ENCODE measurements around the gene OR4F6. TPM values are rescaled to one million over a fixed set of nuclear protein-coding genes. Genes with fewer than 3 reads are reported as not detected.
"Not testable (repeated sequence)": the region's sequence is repeated elsewhere in the genome, so short reads cannot be mapped to it uniquely, and the experiment has no call there.

The OR4F6 gene, protein sequence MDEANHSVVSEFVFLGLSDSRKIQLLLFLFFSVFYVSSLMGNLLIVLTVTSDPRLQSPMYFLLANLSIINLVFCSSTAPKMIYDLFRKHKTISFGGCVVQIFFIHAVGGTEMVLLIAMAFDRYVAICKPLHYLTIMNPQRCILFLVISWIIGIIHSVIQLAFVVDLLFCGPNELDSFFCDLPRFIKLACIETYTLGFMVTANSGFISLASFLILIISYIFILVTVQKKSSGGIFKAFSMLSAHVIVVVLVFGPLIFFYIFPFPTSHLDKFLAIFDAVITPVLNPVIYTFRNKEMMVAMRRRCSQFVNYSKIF
- total RNA-seq, result not detected

DNA sequence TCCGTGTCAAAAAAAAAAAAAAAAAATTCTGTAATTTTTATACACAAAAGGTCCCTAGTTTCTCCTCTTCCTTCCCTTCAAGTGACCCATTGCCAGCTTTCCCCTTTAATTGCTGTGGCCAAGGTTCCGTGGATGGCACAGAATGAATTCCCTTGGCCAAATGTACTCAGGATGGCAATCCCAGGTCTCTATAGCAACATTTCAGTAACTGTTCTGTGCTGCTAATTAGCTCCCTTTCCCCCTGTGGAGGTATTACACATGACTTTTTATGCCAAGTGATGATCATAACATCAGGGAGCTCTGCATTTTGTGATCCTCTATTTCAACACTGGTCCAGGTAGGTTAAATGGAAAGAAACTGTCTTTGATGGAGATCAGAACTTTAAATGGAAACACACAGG lies at the start of gene OR4F6:
TSS of gene OR4F6 (plus strand) at position 301 of the 400 bp plus-strand sequence. CDS start 2,211 bp downstream, outside the sequence.
- no peaks in the 10 kb centered on the region for H3K4me1 Mint-ChIP-seq (ENCODE audit: low read depth)
- no peak for ATAC-seq

DNA sequence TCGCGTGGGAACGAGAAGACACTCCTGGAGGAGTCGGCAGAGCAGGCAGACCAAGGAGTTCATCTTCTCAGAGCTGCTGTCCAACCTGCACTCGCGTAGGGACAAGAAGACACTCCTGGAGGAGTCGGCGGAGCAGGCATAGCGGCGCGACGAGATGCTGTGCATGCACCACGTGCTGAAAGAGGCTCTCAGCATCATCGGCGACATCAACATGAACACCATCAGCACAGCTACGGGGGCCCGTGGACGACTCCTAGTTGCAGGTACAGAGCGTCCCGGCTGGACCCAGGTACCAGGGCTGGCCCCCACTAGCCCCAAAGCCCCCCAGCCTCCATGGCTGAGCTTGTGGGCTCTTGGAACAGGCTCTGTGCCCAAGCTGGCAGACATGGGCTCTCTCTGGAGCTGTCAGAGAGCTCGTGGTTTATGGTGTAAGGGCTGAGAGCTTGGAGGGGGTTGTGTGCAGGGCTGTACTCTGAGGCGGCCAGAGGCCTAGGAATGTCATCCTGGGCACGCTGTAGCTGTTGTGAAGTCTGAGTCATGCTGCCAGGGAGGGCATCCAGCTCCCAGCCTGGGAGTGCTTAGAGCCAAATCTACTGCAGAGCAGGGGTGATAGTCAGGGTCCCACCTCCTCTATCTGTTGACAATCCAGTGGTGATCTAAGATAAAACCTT lies 38.5 kb upstream of the OR4F6 start:
- not testable (repeated sequence) for H3K27me3 Mint-ChIP-seq (ENCODE audit: low read depth); H3K9me3 Mint-ChIP-seq; H3K4me3 Mint-ChIP-seq; DNase-seq; H3K4me1 Mint-ChIP-seq (ENCODE audit: low read depth); ATAC-seq; H3K36me3 Mint-ChIP-seq (ENCODE audit: insufficient read depth)

More for the DNA sequence above, at the start of gene OR4F6:
- H3K36me3 Mint-ChIP-seq (ENCODE audit: insufficient read depth), result no peaks in the 10 kb centered on the region
- H3K9me3 Mint-ChIP-seq, result no peaks in the 10 kb centered on the region
- no peak within 1 kb of the TSS for H3K4me3 Mint-ChIP-seq
- no peak for DNase-seq
- H3K27me3 Mint-ChIP-seq (ENCODE audit: low read depth), result peaks cover 28% of the 10 kb centered on the region

DNA sequence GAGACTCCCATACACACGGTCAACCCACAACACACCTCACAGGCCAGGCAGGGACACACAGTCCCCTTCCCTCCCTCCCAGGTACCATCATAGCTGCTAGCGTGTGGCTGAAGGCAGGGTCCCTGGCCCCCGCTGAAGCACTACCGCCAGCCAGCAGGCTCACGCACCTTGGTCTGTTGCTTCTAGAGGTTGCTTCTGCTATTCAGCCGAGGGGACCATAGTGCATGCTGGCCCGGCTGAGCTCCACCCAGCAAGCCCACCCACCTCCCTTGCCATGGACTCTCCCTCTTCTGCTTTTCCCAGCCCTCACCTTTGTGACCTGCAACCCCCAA lies 38.0 kb upstream of the OR4F6 start:
- not testable (repeated sequence) for H3K27me3 Mint-ChIP-seq (ENCODE audit: low read depth); H3K9me3 Mint-ChIP-seq; DNase-seq; ATAC-seq; H3K36me3 Mint-ChIP-seq (ENCODE audit: insufficient read depth); H3K4me3 Mint-ChIP-seq; H3K4me1 Mint-ChIP-seq (ENCODE audit: low read depth)

DNA sequence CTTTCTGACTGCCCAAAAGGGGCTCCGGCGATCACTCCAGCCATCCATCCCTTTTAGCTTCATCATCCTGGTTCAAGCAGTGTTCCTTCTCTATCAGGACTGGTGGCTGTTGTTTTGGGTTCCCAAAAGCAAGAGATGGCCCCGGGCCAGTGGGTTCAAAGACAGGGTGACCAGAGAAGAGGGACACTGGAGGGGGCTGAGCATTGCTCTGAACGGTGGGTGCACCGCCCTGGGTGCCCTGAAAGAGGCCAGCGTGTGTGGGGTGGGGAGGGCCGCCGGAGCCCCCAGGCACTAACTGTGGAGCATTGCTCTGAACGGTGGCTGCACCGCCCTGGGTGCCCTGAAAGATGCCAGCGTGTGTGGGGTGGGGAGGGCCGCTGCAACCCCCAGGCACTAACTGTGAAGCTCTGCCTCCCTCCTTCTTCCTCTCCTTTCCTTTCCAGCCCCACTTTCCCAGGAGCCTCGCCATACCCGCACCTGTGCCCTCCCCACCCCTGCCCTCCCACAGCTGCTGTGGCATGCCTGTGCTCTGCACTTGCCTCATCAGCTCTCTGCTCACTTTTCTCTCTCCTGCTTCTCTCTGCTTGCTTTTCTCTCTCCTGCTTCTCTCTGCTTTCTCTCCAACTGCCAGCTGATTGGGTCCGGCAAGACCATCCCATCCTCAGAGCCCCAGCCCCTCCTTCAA lies 37.4 kb upstream of the OR4F6 start:
- no peaks in the 10 kb centered on the region for H3K4me1 Mint-ChIP-seq (ENCODE audit: low read depth)
- H3K9me3 Mint-ChIP-seq, result no peaks in the 10 kb centered on the region
- no peaks in the 10 kb centered on the region for H3K27me3 Mint-ChIP-seq (ENCODE audit: low read depth)
- no peak for DNase-seq
- H3K36me3 Mint-ChIP-seq (ENCODE audit: insufficient read depth), result no peaks in the 10 kb centered on the region
- ATAC-seq, result no peak
- no peak overlapping the region for H3K4me3 Mint-ChIP-seq

DNA sequence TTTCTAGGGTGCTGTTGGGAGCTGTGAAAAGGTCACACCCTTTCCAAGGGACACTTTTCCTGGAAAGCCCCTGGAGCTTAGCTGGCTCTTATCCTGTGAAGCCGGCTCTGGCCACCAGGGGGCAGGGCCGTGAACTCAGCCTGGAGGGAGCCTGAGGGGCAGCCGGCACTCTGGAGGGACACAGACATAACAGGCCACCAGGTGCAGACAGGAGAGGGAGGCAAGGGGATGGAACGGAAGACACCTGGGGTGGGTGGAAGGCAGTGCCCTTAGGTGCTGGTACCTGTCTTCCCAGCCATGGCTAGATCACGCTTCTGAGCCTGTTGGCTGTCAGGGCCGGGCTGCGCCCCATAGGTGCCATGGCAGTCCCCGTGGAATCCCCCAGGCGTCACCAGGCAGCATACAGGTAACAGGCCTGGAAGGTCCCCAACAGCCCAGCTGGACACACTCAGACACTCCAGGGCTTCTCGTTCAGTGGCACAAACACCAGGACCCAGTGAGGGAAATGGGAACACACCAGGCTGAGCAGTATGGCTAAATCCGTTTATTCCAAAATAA lies 36.1 kb upstream of the OR4F6 start:
- not testable (repeated sequence) for H3K4me3 Mint-ChIP-seq; H3K9me3 Mint-ChIP-seq; H3K27me3 Mint-ChIP-seq (ENCODE audit: low read depth); H3K36me3 Mint-ChIP-seq (ENCODE audit: insufficient read depth); H3K4me1 Mint-ChIP-seq (ENCODE audit: low read depth); ATAC-seq; DNase-seq

DNA sequence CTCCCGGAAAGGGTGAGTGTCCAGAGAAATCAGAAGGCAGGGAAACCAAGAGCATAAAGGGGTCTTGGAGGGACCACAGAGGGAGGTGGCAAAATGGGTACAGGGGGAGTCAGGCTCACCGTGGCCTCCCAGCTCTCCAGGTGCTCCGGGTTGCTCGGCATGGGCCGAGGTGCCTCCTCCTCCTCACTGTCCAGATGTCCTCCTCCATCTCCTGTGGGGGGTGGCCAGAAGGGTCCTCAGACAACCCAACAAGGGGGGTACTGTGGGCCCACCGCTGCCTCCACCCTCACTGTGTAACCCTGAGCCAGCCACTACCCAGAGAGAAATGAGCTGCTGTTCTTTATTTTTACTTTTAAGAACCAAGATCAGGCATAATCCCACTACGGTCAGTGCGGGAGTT lies 30.4 kb upstream of the OR4F6 start:
- Mint-ChIP-seq H3K4me3 (no peak overlapping the region), H3K36me3 (ENCODE audit: insufficient read depth) (no peaks in the 10 kb centered on the region), H3K4me1 (ENCODE audit: low read depth) (no peaks in the 10 kb centered on the region), H3K9me3 (no peaks in the 10 kb centered on the region), H3K27me3 (ENCODE audit: low read depth) (peaks cover 4% of the 10 kb centered on the region)
- no peak for DNase-seq
- no peak for ATAC-seq

DNA sequence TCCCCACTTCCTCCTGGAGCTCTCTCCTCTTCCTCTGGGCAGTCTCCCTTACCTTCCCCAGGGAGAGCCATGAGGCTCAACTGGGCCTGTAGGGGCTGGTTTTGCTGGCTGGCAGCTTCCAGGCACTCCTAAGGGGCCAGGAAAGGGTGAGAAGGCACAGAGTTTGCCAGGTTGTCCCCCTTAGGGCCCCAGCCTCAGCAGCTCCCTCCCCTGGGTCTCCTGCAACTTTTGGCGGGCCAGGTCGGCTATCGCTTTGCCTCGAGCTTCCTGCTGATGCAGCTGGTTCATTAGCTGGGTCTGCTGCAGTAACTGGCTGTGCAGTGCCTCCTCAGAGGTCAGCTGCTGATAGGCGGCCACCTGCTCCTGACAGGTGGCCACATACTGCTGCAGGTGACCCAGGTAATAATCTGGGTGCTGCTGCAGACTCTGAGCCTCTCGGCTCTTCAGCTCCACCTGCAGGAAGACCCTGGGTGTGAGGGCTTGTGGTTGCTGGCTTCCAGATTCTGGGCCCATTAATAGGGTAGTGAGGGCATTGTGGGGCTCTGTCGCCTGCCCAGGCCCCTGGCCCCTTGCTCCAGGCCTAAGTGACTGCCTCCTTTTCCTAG lies 29.7 kb upstream of the OR4F6 start:
- peaks cover 4% of the 10 kb centered on the region for H3K27me3 Mint-ChIP-seq (ENCODE audit: low read depth)
- H3K36me3 Mint-ChIP-seq (ENCODE audit: insufficient read depth), result no peaks in the 10 kb centered on the region
- no peaks in the 10 kb centered on the region for H3K4me1 Mint-ChIP-seq (ENCODE audit: low read depth)
- no peaks in the 10 kb centered on the region for H3K9me3 Mint-ChIP-seq
- no peak overlapping the region for H3K4me3 Mint-ChIP-seq
- ATAC-seq (no peak), DNase-seq (no peak)

DNA sequence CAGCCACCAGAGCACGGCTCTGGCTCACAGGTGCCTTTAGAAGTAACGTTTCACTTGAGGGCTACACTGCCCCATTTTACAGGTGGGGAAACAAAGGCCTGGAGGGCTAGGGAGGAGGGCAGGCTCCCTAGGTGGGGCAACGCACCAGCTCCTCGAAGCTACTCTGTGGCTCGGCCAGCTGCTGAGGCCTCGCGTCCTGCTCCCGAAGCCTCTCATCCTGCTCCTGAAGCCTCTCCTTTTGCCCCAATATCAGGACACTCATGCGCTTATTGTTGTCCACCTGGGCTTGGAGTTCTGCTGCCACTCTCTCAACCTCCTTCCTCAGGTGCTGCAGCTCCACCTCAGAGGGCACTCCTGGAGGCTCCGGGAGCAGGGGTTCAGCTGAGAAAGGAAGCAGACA lies 28.2 kb upstream of the OR4F6 start:
- H3K4me3 Mint-ChIP-seq, result no peak overlapping the region

DNA sequence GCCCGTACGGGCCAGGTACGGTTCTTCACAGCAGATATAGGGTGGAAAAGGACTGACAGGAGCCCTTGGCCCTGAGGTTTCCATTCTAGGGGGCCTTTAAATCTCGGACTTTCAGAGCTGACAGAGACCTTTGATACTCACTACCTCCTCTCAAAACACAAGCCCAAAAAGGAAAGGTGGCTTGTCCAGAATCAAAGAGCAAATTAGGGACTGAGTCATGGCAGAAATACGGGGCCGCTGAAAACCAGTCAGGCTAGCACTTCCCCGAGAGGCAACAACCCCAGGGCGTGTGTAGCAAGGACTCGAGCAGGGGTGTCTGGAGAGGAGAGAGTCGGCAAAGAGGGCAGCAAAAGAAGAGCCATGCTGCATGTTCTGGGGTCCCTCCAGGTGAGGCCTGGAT lies 24.7 kb upstream of the OR4F6 start:
- not testable (repeated sequence) for H3K4me3 Mint-ChIP-seq; H3K4me1 Mint-ChIP-seq (ENCODE audit: low read depth); DNase-seq; ATAC-seq; H3K36me3 Mint-ChIP-seq (ENCODE audit: insufficient read depth); H3K9me3 Mint-ChIP-seq
- peaks cover 13% of the 10 kb centered on the region for H3K27me3 Mint-ChIP-seq (ENCODE audit: low read depth)

More for the DNA sequence above, 28.2 kb upstream of the OR4F6 start:
- ATAC-seq (no peak), DNase-seq (no peak)
- H3K9me3 Mint-ChIP-seq, result no peaks in the 10 kb centered on the region
- H3K36me3 Mint-ChIP-seq (ENCODE audit: insufficient read depth), result no peaks in the 10 kb centered on the region
- H3K4me1 Mint-ChIP-seq (ENCODE audit: low read depth), result no peaks in the 10 kb centered on the region
- peaks cover 5% of the 10 kb centered on the region for H3K27me3 Mint-ChIP-seq (ENCODE audit: low read depth)

DNA sequence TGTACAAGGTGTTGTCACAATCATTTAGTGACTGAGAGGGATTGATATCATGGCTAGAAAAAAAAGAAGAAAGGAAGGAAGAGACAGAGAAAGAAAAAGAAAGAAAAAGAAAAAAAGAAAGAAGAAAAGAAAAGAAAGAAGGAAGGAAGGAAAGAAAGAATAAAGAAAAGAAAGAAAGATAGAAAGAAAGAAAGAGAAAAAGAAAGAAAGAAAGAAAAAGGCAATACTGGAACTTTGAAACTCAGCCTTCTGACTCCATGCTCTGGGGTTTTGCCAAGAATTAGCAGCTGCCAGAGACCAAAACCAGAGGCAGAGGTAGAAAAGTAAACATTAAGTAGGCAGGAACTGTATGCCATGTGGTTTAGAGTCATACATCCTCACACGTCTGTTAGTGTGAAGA lies 23.1 kb upstream of the OR4F6 start:
- not testable (repeated sequence) for H3K36me3 Mint-ChIP-seq (ENCODE audit: insufficient read depth); H3K4me3 Mint-ChIP-seq; H3K4me1 Mint-ChIP-seq (ENCODE audit: low read depth); H3K9me3 Mint-ChIP-seq; DNase-seq; ATAC-seq
- H3K27me3 Mint-ChIP-seq (ENCODE audit: low read depth), result peaks cover 13% of the 10 kb centered on the region

DNA sequence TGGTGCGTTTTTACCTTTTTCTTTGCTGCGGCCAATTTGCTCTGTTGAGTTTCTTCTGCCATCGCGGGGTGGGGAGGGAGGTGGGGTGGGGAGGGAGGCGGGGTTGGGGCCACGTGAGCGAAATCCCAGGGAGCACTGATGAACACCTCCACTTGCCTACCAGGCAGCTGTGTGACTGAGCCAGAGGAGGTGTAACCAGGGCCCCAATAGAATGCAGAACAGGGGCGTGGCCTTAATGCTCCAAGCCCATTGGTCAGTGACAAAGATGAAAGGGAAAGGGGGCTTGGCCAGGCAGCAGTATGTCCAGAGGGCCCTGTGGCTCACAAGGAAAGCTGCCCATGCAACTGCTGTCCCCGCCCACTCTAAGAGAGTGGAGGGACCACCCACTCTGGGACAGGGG lies 21.4 kb upstream of the OR4F6 start:
- Mint-ChIP-seq H3K27me3 (ENCODE audit: low read depth) (peaks cover 11% of the 10 kb centered on the region), H3K4me3 (no peak overlapping the region), H3K9me3 (no peaks in the 10 kb centered on the region), H3K36me3 (ENCODE audit: insufficient read depth) (no peaks in the 10 kb centered on the region), H3K4me1 (ENCODE audit: low read depth) (no peaks in the 10 kb centered on the region)
- ATAC-seq (no peak), DNase-seq (no peak)

DNA sequence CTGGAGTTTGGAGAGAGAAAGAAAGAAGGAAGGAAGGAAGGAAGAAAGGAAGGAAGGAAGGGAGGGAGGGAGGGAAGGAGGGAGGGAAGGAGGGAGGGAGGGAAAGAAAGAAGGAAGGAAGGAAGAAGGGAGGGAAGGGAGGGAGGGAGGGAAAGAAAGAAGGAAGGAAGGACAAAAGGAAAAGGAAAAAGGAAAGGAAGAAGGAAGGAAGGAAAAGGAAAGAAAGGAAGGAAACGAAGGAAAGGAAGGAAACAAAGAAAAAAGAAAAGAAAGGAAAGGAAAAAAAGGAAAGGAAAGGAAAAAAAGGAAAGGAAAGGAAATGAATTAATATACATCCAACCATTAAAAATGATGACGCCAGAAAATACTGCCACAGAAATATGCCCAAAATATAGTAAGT lies 18.7 kb upstream of the OR4F6 start:
- DNase-seq, result no peak
- no peak overlapping the region for H3K4me3 Mint-ChIP-seq
- no peaks in the 10 kb centered on the region for H3K4me1 Mint-ChIP-seq (ENCODE audit: low read depth)
- H3K9me3 Mint-ChIP-seq, result no peaks in the 10 kb centered on the region
- peaks cover 9% of the 10 kb centered on the region for H3K27me3 Mint-ChIP-seq (ENCODE audit: low read depth)
- no peaks in the 10 kb centered on the region for H3K36me3 Mint-ChIP-seq (ENCODE audit: insufficient read depth)
- ATAC-seq, result no peak

DNA sequence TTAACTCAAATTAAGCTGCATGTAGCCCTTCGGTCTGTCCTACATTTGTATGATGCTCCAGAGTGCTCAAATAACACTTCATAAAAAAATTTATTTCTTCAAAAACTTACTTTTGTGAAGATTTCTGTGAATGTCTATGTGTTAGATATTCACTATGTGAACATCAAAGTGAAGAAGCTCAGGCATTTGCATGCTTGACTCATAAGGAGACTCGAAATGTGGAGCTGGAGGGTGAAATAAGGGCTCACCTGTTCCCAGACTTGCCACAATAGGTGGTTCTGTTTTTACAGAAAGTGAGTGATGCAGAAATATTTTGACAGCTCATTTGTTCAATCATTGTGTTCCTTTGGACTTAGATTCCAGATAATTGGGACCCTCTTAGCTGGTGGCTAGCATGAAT lies 16.9 kb upstream of the OR4F6 start:
- not testable (repeated sequence) for ATAC-seq; H3K9me3 Mint-ChIP-seq; DNase-seq; H3K27me3 Mint-ChIP-seq (ENCODE audit: low read depth); H3K36me3 Mint-ChIP-seq (ENCODE audit: insufficient read depth); H3K4me3 Mint-ChIP-seq; H3K4me1 Mint-ChIP-seq (ENCODE audit: low read depth)

DNA sequence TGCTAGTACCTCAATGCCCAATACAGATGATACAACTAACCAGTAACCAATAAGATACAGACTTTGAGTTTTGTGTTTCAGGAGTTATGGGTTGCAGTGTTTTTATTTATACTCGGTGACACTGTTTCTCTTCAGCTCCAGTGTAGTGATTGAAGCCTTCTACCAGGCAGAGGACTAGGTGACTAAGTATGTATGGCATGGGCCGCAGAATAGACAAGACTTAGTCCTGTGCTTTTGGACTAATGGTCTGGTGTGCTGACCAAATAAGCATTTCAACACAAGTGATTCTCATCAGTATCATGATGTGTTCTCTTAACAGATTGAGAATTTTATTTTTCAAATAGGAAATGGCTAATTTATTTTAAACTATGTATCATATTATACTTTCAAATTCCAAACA lies 15.3 kb upstream of the OR4F6 start:
- not testable (repeated sequence) for H3K9me3 Mint-ChIP-seq; H3K27me3 Mint-ChIP-seq (ENCODE audit: low read depth); ATAC-seq

More for the DNA sequence above, 15.3 kb upstream of the OR4F6 start:
- not testable (repeated sequence) for DNase-seq; H3K4me3 Mint-ChIP-seq; H3K4me1 Mint-ChIP-seq (ENCODE audit: low read depth); H3K36me3 Mint-ChIP-seq (ENCODE audit: insufficient read depth)
